ENCODE results near the gene NPAS3. TPM values are rescaled to one million over a fixed set of nuclear protein-coding genes. Genes with fewer than 3 reads are reported as not detected.

The NPAS3 gene
- total RNA-seq, 1 experiment from 2014 or later: 0.35 TPM

DNA sequence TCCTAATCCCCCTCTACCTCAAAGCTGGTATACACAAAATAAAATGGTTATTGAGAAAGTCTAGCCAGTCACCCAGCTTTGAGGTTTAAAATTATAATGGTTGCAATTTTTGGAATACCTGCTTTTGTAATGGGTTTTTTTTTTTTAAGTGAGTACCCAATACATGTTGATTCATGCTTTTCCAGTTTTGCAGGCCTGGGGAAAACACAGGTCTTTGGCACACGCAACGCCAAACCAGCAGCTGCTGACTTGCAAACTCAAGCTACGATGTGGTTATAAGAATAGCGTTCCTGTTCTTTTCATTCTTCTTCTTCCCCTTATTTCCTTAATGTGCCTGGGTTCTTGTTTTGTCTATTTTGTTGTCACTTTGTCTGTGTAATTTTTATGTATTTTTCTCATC, 779.2 kb downstream of the NPAS3 start:
- ChIA-PET POLR2A (no interaction called here), CTCF (interaction anchor here (0.9 to 1.0 kb wide), 2 partner anchors 596 to 1142 kb away, joined by 4 read pairs; no protein-coding TSS in a partner anchor)
- Mint-ChIP-seq H3K27me3 (ENCODE audit: insufficient read depth, unreplicated experiment) (no peaks in the 10 kb centered on the region), H3K36me3 (ENCODE audit: insufficient read depth, unreplicated experiment) (peaks cover 7% of the 10 kb centered on the region), H3K4me1 (ENCODE audit: insufficient read depth, unreplicated experiment) (no peaks in the 10 kb centered on the region), H3K27ac (ENCODE audit: low read depth, unreplicated experiment) (no peak overlapping the region), H3K9me3 (ENCODE audit: unreplicated experiment) (peaks cover 14% of the 10 kb centered on the region), H3K4me3 (ENCODE audit: unreplicated experiment) (no peak overlapping the region)
- intact Hi-C loops (cut with micrococcal nuclease): no loop called here
- TF ChIP-seq, protein P1, sequence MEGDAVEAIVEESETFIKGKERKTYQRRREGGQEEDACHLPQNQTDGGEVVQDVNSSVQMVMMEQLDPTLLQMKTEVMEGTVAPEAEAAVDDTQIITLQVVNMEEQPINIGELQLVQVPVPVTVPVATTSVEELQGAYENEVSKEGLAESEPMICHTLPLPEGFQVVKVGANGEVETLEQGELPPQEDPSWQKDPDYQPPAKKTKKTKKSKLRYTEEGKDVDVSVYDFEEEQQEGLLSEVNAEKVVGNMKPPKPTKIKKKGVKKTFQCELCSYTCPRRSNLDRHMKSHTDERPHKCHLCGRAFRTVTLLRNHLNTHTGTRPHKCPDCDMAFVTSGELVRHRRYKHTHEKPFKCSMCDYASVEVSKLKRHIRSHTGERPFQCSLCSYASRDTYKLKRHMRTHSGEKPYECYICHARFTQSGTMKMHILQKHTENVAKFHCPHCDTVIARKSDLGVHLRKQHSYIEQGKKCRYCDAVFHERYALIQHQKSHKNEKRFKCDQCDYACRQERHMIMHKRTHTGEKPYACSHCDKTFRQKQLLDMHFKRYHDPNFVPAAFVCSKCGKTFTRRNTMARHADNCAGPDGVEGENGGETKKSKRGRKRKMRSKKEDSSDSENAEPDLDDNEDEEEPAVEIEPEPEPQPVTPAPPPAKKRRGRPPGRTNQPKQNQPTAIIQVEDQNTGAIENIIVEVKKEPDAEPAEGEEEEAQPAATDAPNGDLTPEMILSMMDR (IDR thresholded peaks at IDR 0.05; ENCODE audit: unreplicated experiment): no peak
- no TSS peak for BruUV-seq (replicated peaks)
- DNase-seq (ENCODE audit: unreplicated experiment): no peak

DNA sequence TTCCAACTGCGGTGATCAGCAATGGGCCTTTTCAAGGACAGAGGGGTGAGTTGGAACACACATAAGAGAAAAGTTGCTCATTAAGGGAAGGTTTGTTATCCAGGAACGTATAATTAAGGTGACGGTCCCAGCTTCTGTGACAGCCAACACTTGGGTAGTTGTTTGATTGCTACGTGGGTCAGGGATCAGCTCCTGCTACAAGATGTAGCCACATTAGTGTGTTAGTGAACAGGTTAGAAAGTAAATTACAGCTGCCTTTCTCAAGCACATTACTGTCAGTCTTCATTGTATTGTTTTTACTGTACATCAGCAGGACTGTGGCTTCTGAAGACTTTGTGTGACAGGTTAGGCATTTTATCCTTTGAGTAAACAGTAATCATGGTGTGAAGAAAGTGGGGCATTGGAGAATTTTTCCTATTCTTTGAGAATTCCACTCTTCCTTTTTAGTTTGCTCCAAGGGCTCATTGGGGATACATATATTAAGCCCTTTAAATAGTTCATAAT, 781.7 kb downstream of the NPAS3 start:
- POLR2A ChIA-PET: interaction anchor here (0.6 kb wide), 1 partner anchor 38 kb away, joined by 3 read pairs; no protein-coding TSS in a partner anchor
- no peaks in the 10 kb centered on the region for H3K4me1 Mint-ChIP-seq (ENCODE audit: insufficient read depth, unreplicated experiment)
- H3K9me3 Mint-ChIP-seq (ENCODE audit: unreplicated experiment): peaks cover 8% of the 10 kb centered on the region
- no peaks in the 10 kb centered on the region for H3K27me3 Mint-ChIP-seq (ENCODE audit: insufficient read depth, unreplicated experiment)
- CTCF ChIA-PET: interaction anchor here (0.6 to 1.2 kb wide), 3 partner anchors 9 to 98 kb away, joined by 3 read pairs; no protein-coding TSS in a partner anchor
- TF ChIP-seq, protein P1 (IDR thresholded peaks at IDR 0.05; ENCODE audit: unreplicated experiment): no peak
- DNase-seq (ENCODE audit: unreplicated experiment): no peak
- peaks cover 7% of the 10 kb centered on the region for H3K36me3 Mint-ChIP-seq (ENCODE audit: insufficient read depth, unreplicated experiment)
- intact Hi-C loops (cut with micrococcal nuclease): no loop called here
- no TSS peak for BruUV-seq (replicated peaks)
- H3K4me3 Mint-ChIP-seq (ENCODE audit: unreplicated experiment): no peak overlapping the region
- no peak overlapping the region for H3K27ac Mint-ChIP-seq (ENCODE audit: low read depth, unreplicated experiment)

DNA sequence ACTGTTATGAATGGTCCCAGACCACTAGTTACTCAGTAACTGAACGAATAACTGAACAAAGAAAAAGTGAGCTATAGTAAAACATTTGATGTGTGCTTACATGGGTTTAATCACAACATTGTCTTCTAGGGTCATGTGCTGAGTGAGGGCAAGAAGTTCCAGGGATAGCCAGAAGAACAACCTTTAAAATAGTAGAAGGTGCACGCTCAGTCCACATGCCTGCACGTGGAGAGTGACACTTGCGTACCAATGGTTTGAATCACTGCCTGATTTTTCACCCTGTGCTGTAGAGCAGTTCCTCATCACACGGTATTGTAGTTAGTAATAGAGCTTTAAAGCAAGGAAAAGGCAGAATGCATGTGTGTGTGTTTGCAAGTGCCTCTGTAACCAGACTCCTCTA, 788.0 kb downstream of the NPAS3 start:
- H3K36me3 Mint-ChIP-seq (ENCODE audit: insufficient read depth, unreplicated experiment): no peaks in the 10 kb centered on the region
- no TSS peak for BruUV-seq (replicated peaks)
- ChIA-PET POLR2A (interaction anchor here (0.7 kb wide), 1 partner anchor 22 kb away, joined by 5 read pairs; no protein-coding TSS in a partner anchor), CTCF (interaction anchor here (0.7 kb wide), 1 partner anchor 15 kb away, joined by 3 read pairs; no protein-coding TSS in a partner anchor)
- H3K27me3 Mint-ChIP-seq (ENCODE audit: insufficient read depth, unreplicated experiment): no peaks in the 10 kb centered on the region
- TF ChIP-seq, protein P1 (IDR thresholded peaks at IDR 0.05; ENCODE audit: unreplicated experiment): no peak
- H3K9me3 Mint-ChIP-seq (ENCODE audit: unreplicated experiment): no peaks in the 10 kb centered on the region
- no peak for DNase-seq (ENCODE audit: unreplicated experiment)
- H3K4me3 Mint-ChIP-seq (ENCODE audit: unreplicated experiment): no peak overlapping the region
- H3K27ac Mint-ChIP-seq (ENCODE audit: low read depth, unreplicated experiment): no peak overlapping the region
- intact Hi-C loops (cut with micrococcal nuclease): no loop called here
- H3K4me1 Mint-ChIP-seq (ENCODE audit: insufficient read depth, unreplicated experiment): no peaks in the 10 kb centered on the region

DNA sequence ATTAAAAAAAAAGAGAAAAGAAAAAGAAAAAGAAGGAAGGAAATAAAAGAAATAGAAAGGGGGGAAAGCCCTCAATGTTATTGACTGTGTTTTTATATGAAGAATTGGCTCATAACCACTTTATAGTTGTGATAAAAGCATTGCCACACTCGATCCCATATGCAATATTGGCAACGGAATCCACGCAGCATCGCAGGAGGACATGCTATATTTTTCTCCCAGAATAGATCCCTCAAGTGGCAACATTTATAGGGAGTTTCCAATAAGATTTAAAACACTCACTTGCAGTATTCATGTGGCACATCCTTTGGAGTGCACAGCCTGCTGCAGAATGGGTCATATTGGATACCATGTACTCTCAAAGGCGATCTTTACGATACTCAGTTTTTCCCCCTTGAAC, 788.9 kb downstream of the NPAS3 start:
- no peaks in the 10 kb centered on the region for H3K4me1 Mint-ChIP-seq (ENCODE audit: insufficient read depth, unreplicated experiment)
- H3K27ac Mint-ChIP-seq (ENCODE audit: low read depth, unreplicated experiment): no peak overlapping the region
- no peaks in the 10 kb centered on the region for H3K36me3 Mint-ChIP-seq (ENCODE audit: insufficient read depth, unreplicated experiment)
- intact Hi-C loops (cut with micrococcal nuclease): no loop called here
- no peak overlapping the region for H3K4me3 Mint-ChIP-seq (ENCODE audit: unreplicated experiment)
- POLR2A ChIA-PET: no interaction called here
- BruUV-seq (replicated peaks): no TSS peak
- TF ChIP-seq, protein P1 (IDR thresholded peaks at IDR 0.05; ENCODE audit: unreplicated experiment): no peak
- no peak for DNase-seq (ENCODE audit: unreplicated experiment)
- CTCF ChIA-PET: no interaction called here
- H3K27me3 Mint-ChIP-seq (ENCODE audit: insufficient read depth, unreplicated experiment): no peaks in the 10 kb centered on the region
- no peaks in the 10 kb centered on the region for H3K9me3 Mint-ChIP-seq (ENCODE audit: unreplicated experiment)
